ENCODE results near the gene TRIP4.
"Not testable (repeated sequence)": the region's sequence is repeated elsewhere in the genome, so short reads cannot be mapped to it uniquely, and the experiment has no call there.

The TRIP4 gene

DNA sequence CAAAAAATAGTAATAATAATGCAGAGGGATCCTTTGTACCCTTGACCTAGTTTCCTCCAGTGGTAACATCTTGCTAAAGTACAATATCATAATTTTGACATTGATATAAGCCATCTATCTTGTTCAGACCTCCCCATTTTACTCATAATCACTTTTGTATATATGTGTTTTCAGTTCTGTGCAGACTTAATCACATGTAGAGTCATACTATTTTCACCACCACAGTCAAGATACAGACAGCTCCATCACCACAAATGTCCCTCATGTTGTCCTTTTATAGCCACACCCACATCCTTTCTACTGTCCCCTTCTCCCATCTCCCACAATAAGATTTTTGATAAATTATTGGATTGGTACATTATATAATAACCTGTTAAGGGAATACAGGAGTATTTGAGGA is 98.2 kb downstream of the TRIP4 start:
- DNase-seq, result no peak

DNA sequence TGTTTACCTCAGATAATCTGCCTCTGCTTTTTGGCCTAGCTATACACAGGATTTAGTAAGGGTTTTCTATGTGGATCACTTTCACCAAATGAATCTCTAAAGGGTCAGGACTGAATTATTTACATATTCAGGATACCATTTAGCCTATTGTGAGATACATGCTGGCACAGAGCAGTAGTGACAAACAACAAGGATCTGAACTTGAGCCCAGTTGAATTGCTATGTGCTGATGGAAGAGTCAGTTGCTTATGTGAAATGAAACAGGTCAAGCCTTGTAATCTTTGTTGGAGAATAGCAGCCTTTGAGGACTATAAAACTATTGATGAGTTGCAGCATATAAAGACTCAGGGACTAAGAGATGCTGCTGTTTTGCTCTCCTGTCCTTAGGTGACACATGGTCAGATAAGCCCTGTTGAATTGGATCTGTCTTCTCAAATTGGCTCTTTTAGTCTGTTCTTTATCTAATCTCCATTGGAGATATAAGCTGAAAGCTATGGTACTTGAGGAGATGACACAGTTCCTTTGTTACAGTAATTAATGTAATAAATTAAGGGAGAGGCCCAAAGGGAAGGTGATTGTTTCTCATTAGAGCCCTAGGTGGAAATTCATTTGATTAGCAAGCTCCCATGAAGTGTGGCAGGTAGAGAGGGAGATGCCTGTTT is 103.1 kb downstream of the TRIP4 start:
- DNase-seq, result no peak

DNA sequence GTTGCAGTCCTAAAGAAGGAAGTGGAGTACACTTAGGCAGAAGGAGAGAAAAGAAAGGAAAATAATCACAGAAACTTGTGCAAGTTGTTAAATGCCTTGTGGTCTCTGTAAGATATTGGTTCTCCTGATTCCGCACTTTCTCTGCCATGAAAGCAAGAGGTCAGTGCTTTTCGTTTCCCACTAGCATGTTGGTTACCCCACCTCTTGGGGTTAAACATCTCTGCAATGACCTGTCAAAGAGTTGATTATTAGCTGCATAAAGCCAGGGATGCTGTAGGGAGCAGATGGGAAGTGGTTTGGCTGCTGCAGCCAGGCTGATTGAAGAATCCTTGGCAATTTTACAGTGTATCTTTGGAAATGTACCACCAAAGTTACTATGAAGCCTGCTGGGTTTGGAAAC is 106.0 kb downstream of the TRIP4 start:
- no peak for DNase-seq

DNA sequence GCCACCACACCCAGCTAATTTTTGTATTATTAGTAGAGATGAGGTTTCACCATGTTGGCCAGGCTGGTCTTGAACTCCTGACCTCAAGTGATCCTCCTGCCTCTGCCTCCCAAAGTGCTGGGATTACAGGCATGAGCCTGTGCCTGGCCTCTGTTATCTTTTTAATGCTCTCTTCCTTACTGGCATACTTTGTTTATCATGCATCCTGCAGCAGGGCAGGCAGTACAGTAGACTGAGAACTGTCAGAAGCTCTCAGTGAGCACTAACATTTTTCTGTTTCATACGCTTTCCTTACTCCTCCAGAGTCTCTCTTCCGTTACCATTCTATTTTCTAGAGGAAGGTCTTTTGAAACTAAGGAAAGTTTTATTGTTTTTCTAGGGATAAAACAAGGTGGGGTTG is 108.3 kb downstream of the TRIP4 start:
- not testable (repeated sequence) for DNase-seq

DNA sequence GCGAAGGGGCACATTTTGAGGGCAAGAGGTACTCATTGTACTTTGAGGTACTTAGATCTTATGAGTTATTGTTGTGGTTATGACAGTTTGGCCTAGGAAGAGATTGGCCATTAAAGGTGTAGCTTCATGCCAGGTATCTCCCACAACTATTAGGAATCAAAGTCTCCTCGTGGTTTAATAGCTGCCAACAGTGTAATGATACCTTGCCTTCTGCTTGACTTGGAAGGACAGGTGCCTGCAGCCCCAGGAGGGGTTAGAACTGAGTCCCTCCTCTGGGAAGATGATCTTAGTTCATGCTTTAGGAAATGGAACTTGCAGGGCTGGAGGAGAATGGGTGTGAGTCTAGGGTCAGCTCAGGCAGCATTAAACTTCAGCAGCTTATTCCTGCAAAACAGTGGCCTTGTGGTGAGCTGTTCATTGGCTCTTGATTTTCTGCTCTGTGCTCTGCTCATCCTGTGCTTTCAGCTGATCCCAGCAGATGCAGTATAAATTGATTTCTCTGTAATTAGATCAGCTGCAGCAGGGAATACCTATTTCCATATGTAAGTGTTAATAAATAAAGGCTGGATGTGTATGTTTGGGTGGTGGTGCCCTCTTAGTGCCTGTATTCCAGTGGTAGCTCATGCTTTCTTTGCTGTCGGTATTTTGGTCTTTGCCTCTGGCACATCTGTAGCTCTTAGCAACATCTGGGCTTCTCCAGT is 113.2 kb downstream of the TRIP4 start:
- no peak for DNase-seq

DNA sequence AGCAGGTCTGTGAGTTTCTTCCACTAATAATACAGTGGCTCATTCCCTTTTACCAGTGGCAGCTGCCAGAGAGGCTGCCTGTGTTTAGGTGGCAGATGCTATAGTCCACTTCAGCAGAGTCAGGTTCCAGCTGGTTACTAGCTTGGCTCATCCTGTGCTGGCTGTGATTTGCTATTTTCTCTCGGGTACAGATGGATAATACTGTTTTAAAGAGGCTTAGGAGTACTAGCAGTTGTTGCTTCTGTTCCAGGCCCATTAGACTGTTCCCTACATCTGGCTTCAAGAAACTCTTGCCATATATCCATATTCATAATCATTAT is 113.7 kb downstream of the TRIP4 start:
- peak in 4 of 58 donors; percentile 11 to 36 (median 24) for DNase-seq

DNA sequence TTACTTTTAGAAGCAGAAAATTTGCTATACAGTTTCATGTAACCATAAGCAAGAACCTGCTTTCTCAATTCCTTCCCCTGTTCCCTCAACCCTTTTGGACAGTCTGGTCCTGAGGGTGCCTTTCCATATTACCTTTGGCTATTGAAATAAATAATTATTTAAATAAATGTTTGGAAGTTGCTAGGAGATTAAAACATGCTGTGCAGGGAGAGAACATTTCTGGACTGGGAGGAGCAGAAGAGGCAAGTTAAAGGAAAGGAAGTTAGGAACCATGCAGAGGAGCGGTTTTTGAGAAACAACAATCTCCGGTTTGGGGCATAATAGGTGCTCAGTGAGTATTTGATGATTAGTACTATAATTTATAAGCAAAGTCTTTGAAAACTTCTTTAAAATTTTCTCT is 114.5 kb downstream of the TRIP4 start:
- DNase-seq, result no peak

DNA sequence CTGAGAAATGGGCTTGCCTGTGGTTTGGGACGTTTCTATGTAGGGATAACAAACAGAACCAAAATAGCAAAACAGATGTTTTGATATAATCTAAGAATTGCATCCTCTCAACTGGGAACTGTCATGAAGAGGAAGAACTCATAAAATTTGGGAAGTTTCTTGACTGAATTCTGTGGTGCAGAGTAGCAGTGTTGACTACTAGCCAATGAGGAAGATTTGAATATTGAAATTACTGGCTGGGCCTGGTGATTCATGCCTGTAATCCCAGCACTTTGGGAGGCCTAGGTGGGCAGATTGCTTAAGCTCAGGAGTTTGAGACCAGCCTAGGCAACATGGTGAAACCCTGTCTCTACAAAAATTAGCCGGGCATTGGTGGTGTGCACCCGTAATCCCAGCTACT is 114.9 kb downstream of the TRIP4 start:
- DNase-seq, result no peak

DNA sequence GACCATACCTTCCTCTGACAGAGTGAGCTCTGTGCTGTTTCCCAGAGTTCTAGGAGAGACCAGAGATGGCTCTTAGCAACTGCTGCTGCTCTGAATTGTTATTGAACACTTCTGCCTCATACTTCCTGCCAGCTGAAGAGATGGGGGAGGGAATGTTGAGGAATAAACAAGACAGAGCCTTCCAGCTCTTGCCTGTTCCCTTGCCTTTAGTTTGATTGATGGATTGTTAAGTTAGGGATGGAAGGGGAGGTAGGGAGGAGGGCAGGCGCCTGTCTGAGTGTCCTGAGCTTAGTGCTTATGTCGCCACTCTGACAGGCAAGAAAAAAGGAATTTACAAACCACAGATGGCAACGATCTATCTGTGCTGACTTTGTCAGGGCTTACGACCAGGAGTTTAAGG is 115.6 kb downstream of the TRIP4 start:
- DNase-seq, result peak in 27 of 58 donors; percentile 5 to 74 (median 17)

DNA sequence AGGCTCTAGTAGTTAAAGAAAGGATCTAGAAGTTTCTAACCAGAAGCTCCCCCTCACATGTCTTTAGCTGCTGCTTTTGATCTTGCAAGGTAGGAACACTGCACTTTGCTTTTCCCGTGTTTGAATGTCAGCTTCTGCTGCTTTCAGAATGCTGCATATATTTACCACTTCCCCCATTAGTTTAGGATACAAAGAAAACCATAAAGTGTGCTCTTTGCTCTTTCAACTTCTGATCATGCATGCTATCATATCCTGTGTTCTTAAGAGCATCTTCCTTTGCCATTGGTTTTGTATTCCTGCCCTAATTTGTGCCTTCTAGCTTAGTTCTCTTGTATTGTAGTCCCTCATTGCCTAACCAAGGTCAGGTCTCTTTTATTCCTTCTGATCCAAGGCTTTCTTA is 116.0 kb downstream of the TRIP4 start:
- DNase-seq, result no peak
